ENCODE results near the gene SEC14L3.
A peak's percentile ranks its signal among the peaks of the same experiment; 100 is the strongest.

Gene SEC14L3

GRCh38 chr22:30434843-30435242 lies 37.0 kb downstream of the SEC14L3 start:
- H3K27me3 ChIP-seq (replicated peaks; ENCODE audit: control insufficient read depth, insufficient read depth, low read length), result no peaks in the 10 kb centered on the region
- H3K4me3 ChIP-seq (replicated peaks; ENCODE audit: low read depth, low read length), result peak overlapping the region; percentile 27; the same call in 1 of the 2 replicates
- TF ChIP-seq CTCF (IDR thresholded peaks at IDR 0.05; ENCODE audit: insufficient read depth, low read length, poor library complexity, severe bottlenecking), result no peak
- no peaks in the 10 kb centered on the region for H3K36me3 ChIP-seq (ENCODE audit: control insufficient read depth, insufficient read depth, low read length)
- DNase-seq (ENCODE audit: extremely low read depth, insufficient read length), result no peak

- TF ChIP-seq CTCF (IDR thresholded peaks at IDR 0.05; ENCODE audit: insufficient read depth, low read length, poor library complexity, severe bottlenecking), result no peak
- H3K4me3 ChIP-seq (replicated peaks; ENCODE audit: low read depth, low read length), result no peak overlapping the region
- no peaks in the 10 kb centered on the region for H3K27me3 ChIP-seq (replicated peaks; ENCODE audit: control insufficient read depth, insufficient read depth, low read length)
- peaks cover 4% of the 10 kb centered on the region; the same call in 1 of the 2 replicates for H3K36me3 ChIP-seq (ENCODE audit: control insufficient read depth, insufficient read depth, low read length)
- DNase-seq (ENCODE audit: extremely low read depth, insufficient read length), result no peak
Observed at GRCh38 chr22:30433773-30434172, 38.0 kb downstream of the SEC14L3 start.

- no peak for TF ChIP-seq CTCF (IDR thresholded peaks at IDR 0.05; ENCODE audit: insufficient read depth, low read length, poor library complexity, severe bottlenecking)
- peaks cover 4% of the 10 kb centered on the region for H3K36me3 ChIP-seq (ENCODE audit: control insufficient read depth, insufficient read depth, low read length)
- H3K4me3 ChIP-seq (replicated peaks; ENCODE audit: low read depth, low read length), result no peak overlapping the region
- no peaks in the 10 kb centered on the region for H3K27me3 ChIP-seq (replicated peaks; ENCODE audit: control insufficient read depth, insufficient read depth, low read length)
- no peak for DNase-seq (ENCODE audit: extremely low read depth, insufficient read length)
Observed at GRCh38 chr22:30433227-30433626, 38.6 kb downstream of the SEC14L3 start.

DNA sequence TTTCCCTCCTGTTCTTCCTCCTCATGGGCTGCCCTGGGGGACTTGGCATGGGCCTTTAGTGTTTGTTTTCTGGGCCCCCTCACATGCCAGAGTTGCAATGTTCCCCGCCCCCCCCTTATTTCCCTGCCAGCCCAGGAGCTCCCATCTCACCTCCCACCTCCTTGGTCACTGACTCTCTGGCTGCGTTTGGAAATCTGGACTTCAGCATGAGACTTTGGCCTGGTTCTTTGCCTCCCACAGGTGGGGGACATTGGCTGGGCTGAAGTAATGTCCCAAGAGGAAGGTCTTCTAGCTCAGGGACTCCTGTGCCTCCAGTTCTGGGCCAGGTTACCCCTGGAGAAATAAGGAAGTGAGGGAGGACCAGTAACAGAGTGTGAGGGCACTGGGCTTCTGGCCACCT lies 39.3 kb downstream of the SEC14L3 start:
- peaks cover 10% of the 10 kb centered on the region for H3K36me3 ChIP-seq (ENCODE audit: control insufficient read depth, insufficient read depth, low read length)
- no peaks in the 10 kb centered on the region for H3K27me3 ChIP-seq (replicated peaks; ENCODE audit: control insufficient read depth, insufficient read depth, low read length)
- no peak overlapping the region for H3K4me3 ChIP-seq (replicated peaks; ENCODE audit: low read depth, low read length)
- DNase-seq (ENCODE audit: extremely low read depth, insufficient read length), result no peak
- TF ChIP-seq CTCF (IDR thresholded peaks at IDR 0.05; ENCODE audit: insufficient read depth, low read length, poor library complexity, severe bottlenecking), result no peak

DNA sequence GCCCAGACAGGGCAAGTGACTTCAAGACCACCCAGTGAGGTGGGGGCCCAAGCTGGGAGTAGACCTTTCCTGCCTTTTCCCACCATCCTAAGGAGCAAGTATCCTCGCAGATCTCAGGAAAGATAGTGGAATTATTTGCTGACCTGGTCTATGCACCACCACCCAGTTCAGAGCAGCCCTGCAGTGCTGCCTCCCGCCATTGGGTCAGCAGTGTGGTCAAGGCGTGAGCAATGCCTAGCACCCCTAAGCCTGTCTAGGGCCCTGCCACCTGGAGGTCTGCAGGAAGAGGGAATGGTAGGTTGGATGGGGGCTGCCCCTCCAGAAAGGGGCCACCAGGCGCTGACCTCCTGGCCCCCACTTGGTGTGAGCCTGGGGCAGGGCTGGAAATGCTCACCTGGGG lies 39.7 kb downstream of the SEC14L3 start:
- no peak for TF ChIP-seq CTCF (IDR thresholded peaks at IDR 0.05; ENCODE audit: insufficient read depth, low read length, poor library complexity, severe bottlenecking)
- no peak for DNase-seq (ENCODE audit: extremely low read depth, insufficient read length)
- H3K27me3 ChIP-seq (replicated peaks; ENCODE audit: control insufficient read depth, insufficient read depth, low read length), result no peaks in the 10 kb centered on the region
- H3K4me3 ChIP-seq (replicated peaks; ENCODE audit: low read depth, low read length), result no peak overlapping the region
- peaks cover 11% of the 10 kb centered on the region for H3K36me3 ChIP-seq (ENCODE audit: control insufficient read depth, insufficient read depth, low read length)

DNA sequence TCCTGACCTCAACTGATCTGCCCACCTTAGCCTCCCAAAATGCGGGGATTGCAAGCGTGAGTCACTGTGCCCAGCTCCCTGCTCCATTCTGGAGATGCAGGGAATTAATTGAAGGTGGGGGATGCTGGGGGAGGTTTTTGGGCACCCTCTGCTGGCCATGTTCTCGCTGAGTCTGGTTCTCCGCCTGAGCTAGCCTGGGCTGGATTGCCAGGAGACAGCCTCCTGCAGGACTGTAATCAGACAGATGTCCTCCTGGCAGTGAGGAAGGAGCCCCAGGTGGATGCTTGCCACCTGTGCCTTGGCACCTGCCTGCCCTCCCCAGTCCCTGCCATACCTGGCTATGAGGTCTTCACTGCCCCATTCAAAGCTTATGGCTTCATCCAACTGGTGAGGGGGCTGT lies 40.9 kb downstream of the SEC14L3 start:
- Histone ChIP-seq H3K27me3 (replicated peaks; ENCODE audit: control insufficient read depth, insufficient read depth, low read length) (no peaks in the 10 kb centered on the region), H3K4me3 (replicated peaks; ENCODE audit: low read depth, low read length) (no peak overlapping the region), H3K36me3 (ENCODE audit: control insufficient read depth, insufficient read depth, low read length) (peaks cover 11% of the 10 kb centered on the region)
- TF ChIP-seq CTCF (IDR thresholded peaks at IDR 0.05; ENCODE audit: insufficient read depth, low read length, poor library complexity, severe bottlenecking), result no peak
- DNase-seq (ENCODE audit: extremely low read depth, insufficient read length), result no peak

Measured in GM06990 (cell line).